Naive thymus-derived CD4-positive, alpha-beta T cell (primary cell): Measurements from ENCODE around the gene FBXO17. TPM values are rescaled to one million over a fixed set of nuclear protein-coding genes. Genes with fewer than 3 reads are reported as not detected.

ENCODE experiments used
- ATAC-seq: fragments of 150-1000 bp; cut with Tn5 transposase; 2 replicates; pipeline ENCODE4 v1.10.0; 2021; ENCODE audit warnings: mild to moderate bottlenecking, moderate library complexity
- CTCF ChIA-PET: fragments of 350-600 bp; sonication (Branson Sonifier 250); formaldehyde crosslinking; loops from one replicate; lab custom pipeline; 2021; ENCODE audit warnings: antibody characterized with exemption; lab: Charles Lee
- POLR2A ChIA-PET: fragments of 350-600 bp; sonication (Branson Sonifier 250); formaldehyde crosslinking; loops from one replicate; lab custom pipeline; 2021; ENCODE audit warnings: antibody characterized with exemption, inconsistent platforms; lab: Charles Lee
- DNase-seq, 9 donors: peaks; one replicate each; pipeline versions ENCODE4 v3.0.0 to v3.0.0-alpha.2; 2020 to 2022; ENCODE audit warnings: mixed read lengths in 1 of 9
- H3K27ac ChIP-seq: one replicate; pipeline ENCODE4 v1.7.0; 2013; ENCODE audit warnings: mild to moderate bottlenecking, low read depth, low read length, moderate library complexity
- H3K27me3 ChIP-seq, 2 donors: one replicate each; pipeline ENCODE4 v1.7.0; 2013; ENCODE audit warnings: low read length in 2 of 2, mild to moderate bottlenecking in 2 of 2, moderate library complexity in 2 of 2; ENCODE audit not compliant: control insufficient read depth in 2 of 2, insufficient read depth in 2 of 2
- H3K36me3 ChIP-seq, 3 experiments: 1 replicate in 2 of 3; 2 replicates in 1 of 3; pipeline ENCODE4 v1.7.0; 2013; ENCODE audit warnings: low read length in 3 of 3, mild to moderate bottlenecking in 3 of 3, moderate library complexity in 1 of 3; ENCODE audit not compliant: insufficient read depth in 3 of 3, control insufficient read depth in 2 of 3
- H3K4me1 ChIP-seq, 2 donors: one replicate each; pipeline ENCODE4 v1.7.0; 2013; ENCODE audit warnings: low read length in 2 of 2, mild to moderate bottlenecking in 2 of 2, moderate library complexity in 1 of 2; ENCODE audit not compliant: control insufficient read depth in 2 of 2, insufficient read depth in 2 of 2
- H3K4me3 ChIP-seq: 2 replicates; pipeline ENCODE4 v1.7.0; 2013; ENCODE audit warnings: mild to moderate bottlenecking, low read length
- H3K9me3 ChIP-seq, 3 experiments: 1 replicate in 2 of 3; 2 replicates in 1 of 3; pipeline ENCODE4 v1.7.0; 2013; ENCODE audit warnings: low read length in 3 of 3; ENCODE audit not compliant: control insufficient read depth in 2 of 3
- H3K27ac Mint-ChIP-seq, 9 donors: one replicate each; pipeline ENCODE4 v1.8.0; 2020 to 2022; ENCODE audit warnings: mixed read lengths in 9 of 9, mild to moderate bottlenecking in 8 of 9, moderate library complexity in 5 of 9, inconsistent platforms in 2 of 9
- H3K27me3 Mint-ChIP-seq, 5 donors: one replicate each; pipeline ENCODE4 v1.8.0; 2021 to 2022; ENCODE audit warnings: mixed read lengths in 5 of 5, mild to moderate bottlenecking in 1 of 5
- H3K36me3 Mint-ChIP-seq, 5 donors: one replicate each; pipeline ENCODE4 v1.8.0; 2020 to 2022; ENCODE audit warnings: mixed read lengths in 5 of 5, mild to moderate bottlenecking in 3 of 5, inconsistent platforms in 1 of 5
- H3K4me1 Mint-ChIP-seq, 7 donors: one replicate each; pipeline ENCODE4 v1.8.0; 2020 to 2022; ENCODE audit warnings: mixed read lengths in 7 of 7, mild to moderate bottlenecking in 3 of 7, inconsistent platforms in 1 of 7
- H3K4me3 Mint-ChIP-seq, 10 donors: one replicate each; pipeline ENCODE4 v1.8.0; 2020 to 2022; ENCODE audit warnings: mild to moderate bottlenecking in 10 of 10, mixed read lengths in 10 of 10, moderate library complexity in 6 of 10, inconsistent platforms in 2 of 10
- H3K9me3 Mint-ChIP-seq, 11 donors: one replicate each; pipeline ENCODE4 v1.8.0; 2020 to 2022; ENCODE audit warnings: mixed read lengths in 11 of 11, mild to moderate bottlenecking in 4 of 11, inconsistent platforms in 1 of 11, moderate library complexity in 1 of 11
- intact Hi-C, 2 donors: fragments of 100-400 bp; cut with micrococcal nuclease; formaldehyde crosslinking; loops; one replicate each; pipeline ENCODE4 v1.15.1; 2023
- polyA plus RNA-seq, 2 donors: library from polyadenylated mRNA; unstranded; fragments of 300-500 nt; fragmentation: Illumina TruSeq; gene quantifications; one replicate each; pipeline ENCODE4 v1.2.3, GENCODE V29; 2021
- total RNA-seq, 6 experiments: library from RNA in 5 of 6; stranded (reverse) in 5 of 6; gene quantifications; 1 replicate in 5 of 6; 2 replicates in 1 of 6; pipeline ENCODE4 v1.2.3 and lab custom pipeline; 2021 to 2026

FBXO17 gene
- total and polyA plus RNA-seq, 7 experiments from 2014 or later: not detected

- intact Hi-C loops: no loop called here
- ChIA-PET CTCF (interaction anchor here (0.7 kb wide), 1 partner anchor 270 kb away, joined by 3 read pairs; no protein-coding TSS in a partner anchor), POLR2A (interaction anchor here (0.6 kb wide), 1 partner anchor 18 kb away, joined by 3 read pairs; no protein-coding TSS in a partner anchor)
- no peaks in the 10 kb centered on the region for H3K9me3 ChIP-seq
- peaks cover 6 to 43% (median 7%) of the 10 kb centered on the region in 3 experiments for H3K36me3 ChIP-seq
- Mint-ChIP-seq H3K4me1 (peaks cover 6 to 25% (median 20%) of the 10 kb centered on the region in 7 donors), H3K27ac (peak overlapping the region in 5 of 9 donors; percentile 1 to 92 (median 70)), H3K4me3 (no peak overlapping the region), H3K27me3 (no peaks in the 10 kb centered on the region), H3K9me3 (no peaks in the 10 kb centered on the region), H3K36me3 (peaks cover 12 to 31% (median 17%) of the 10 kb centered on the region in 5 donors)
- H3K27me3 ChIP-seq: no peaks in the 10 kb centered on the region
- ATAC-seq: no peak
- H3K27ac ChIP-seq: no peak overlapping the region
- peaks cover 0 to 9% of the 10 kb centered on the region in 2 donors for H3K4me1 ChIP-seq
- no peak for DNase-seq
- no peak overlapping the region for H3K4me3 ChIP-seq
Measured at GRCh38 chr19:38907670-38908069, 67.9 kb downstream of the FBXO17 start.

- ChIA-PET POLR2A (interaction anchor here (0.6 kb wide), 1 partner anchor 18 kb away, joined by 3 read pairs; no protein-coding TSS in a partner anchor), CTCF (interaction anchor here (0.7 to 0.9 kb wide), 3 partner anchors 23 to 1272 kb away, joined by 3 read pairs; partner anchors contain the start of genes MRPS12 and SARS2)
- peaks cover 0 to 9% of the 10 kb centered on the region in 2 donors for H3K4me1 ChIP-seq
- DNase-seq: no peak
- H3K36me3 ChIP-seq: peaks cover 6 to 43% (median 7%) of the 10 kb centered on the region in 3 experiments
- intact Hi-C loops: no loop called here
- no peak overlapping the region for H3K4me3 ChIP-seq
- Mint-ChIP-seq H3K4me1 (peaks cover 6 to 27% (median 20%) of the 10 kb centered on the region in 7 donors), H3K27me3 (no peaks in the 10 kb centered on the region), H3K4me3 (no peak overlapping the region), H3K9me3 (no peaks in the 10 kb centered on the region), H3K36me3 (peaks cover 12 to 31% (median 17%) of the 10 kb centered on the region in 5 donors), H3K27ac (peak overlapping the region in 2 of 9 donors; percentile 47 to 92)
- H3K27ac ChIP-seq: no peak overlapping the region
- ATAC-seq: no peak
- H3K9me3 ChIP-seq: no peaks in the 10 kb centered on the region
- H3K27me3 ChIP-seq: no peaks in the 10 kb centered on the region
Measured at GRCh38 chr19:38907227-38907626, 68.3 kb downstream of the FBXO17 start.

DNA sequence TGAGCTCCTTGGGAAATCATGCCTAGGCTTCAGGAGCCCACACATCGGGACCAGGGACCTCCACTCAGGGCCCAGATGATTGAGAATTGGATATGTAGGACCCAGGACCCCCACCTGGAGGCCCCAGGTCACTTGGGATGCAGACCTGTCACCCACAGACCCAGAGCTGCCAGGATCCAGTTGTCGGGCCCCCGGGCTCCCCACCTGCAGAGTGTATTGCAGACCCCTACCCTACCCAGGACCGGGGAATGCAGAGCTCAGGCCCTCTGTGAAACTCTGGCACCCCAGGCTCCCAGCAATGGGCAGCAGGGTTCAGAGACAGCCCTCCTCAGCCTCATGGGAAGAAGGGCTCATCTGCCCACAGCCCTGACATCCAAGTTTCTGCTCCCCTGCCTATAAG lies 69.9 kb downstream of the FBXO17 start:
- no peaks in the 10 kb centered on the region for H3K9me3 ChIP-seq
- H3K36me3 ChIP-seq: peaks cover 6 to 43% (median 7%) of the 10 kb centered on the region in 3 experiments
- ChIA-PET POLR2A (interaction anchor here (0.5 to 1.2 kb wide), 2 partner anchors 55 to 444 kb away, joined by 3 to 4 read pairs; no protein-coding TSS in a partner anchor), CTCF (interaction anchor here (1.0 kb wide), 1 partner anchor 24 kb away, joined by 3 read pairs; no protein-coding TSS in a partner anchor)
- no peaks in the 10 kb centered on the region for H3K27me3 Mint-ChIP-seq
- no peak overlapping the region for H3K27ac Mint-ChIP-seq
- peaks cover 10 to 11% of the 10 kb centered on the region in 2 donors for H3K4me1 ChIP-seq
- no peak for ATAC-seq
- intact Hi-C loops: no loop called here
- H3K36me3 Mint-ChIP-seq: peaks cover 12 to 34% (median 17%) of the 10 kb centered on the region in 5 donors
- no peak overlapping the region for H3K4me3 ChIP-seq
- no peaks in the 10 kb centered on the region for H3K27me3 ChIP-seq
- no peak overlapping the region for H3K4me3 Mint-ChIP-seq
- H3K9me3 Mint-ChIP-seq: peaks cover 0 to 2% (median 0%) of the 10 kb centered on the region in 11 donors
- peaks cover 10 to 44% (median 33%) of the 10 kb centered on the region in 7 donors for H3K4me1 Mint-ChIP-seq
- no peak for DNase-seq
- H3K27ac ChIP-seq: no peak overlapping the region

DNA sequence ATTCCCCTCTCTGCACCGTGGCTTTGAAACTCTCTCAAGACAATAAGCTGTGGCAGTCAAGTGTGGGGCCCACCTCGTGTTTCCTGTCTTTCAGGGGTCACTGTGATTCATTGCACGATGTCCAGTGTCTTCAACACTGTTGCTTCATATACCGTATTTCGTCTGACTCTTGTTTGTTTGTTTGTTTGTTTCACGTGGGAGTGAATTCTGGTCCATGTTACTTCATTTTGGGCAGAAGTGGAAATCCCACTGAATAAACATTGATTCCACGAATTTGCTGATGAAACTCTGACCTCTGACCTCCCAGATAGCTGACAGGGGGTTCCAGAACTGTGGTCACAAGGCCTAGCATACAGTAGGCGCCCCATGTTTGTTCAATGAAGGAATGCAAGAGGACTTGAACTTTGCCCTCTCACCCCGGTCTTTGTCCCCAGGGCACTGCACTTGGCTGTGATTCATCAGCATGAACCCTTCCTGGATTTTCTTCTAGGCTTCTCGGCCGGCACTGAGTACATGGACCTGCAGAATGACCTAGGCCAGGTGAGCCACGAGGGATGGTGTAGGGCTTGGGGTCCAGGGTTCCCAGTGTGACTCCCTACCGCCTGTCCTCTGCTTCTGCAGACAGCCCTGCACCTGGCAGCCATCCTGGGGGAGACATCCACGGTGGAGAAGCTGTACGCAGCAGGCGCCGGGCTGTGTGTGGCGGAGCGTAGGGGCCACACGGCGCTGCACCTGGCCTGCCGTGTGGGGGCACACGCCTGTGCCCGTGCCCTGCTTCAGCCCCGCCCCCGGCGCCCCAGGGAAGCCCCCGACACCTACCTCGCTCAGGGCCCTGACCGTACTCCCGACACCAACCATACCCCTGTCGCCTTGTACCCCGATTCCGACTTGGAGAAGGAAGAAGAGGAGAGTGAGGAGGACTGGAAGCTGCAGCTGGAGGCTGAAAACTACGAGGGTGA lies 70.7 kb downstream of the FBXO17 start:
- Histone ChIP-seq H3K36me3 (peaks cover 6 to 45% (median 7%) of the 10 kb centered on the region in 3 experiments), H3K9me3 (no peaks in the 10 kb centered on the region), H3K27ac (no peak overlapping the region), H3K4me3 (no peak overlapping the region), H3K27me3 (no peaks in the 10 kb centered on the region), H3K4me1 (peaks cover 14 to 16% of the 10 kb centered on the region in 2 donors)
- Mint-ChIP-seq H3K9me3 (peaks cover 0 to 2% (median 0%) of the 10 kb centered on the region in 11 donors), H3K27me3 (no peaks in the 10 kb centered on the region), H3K36me3 (peaks cover 12 to 38% (median 17%) of the 10 kb centered on the region in 5 donors), H3K4me1 (peaks cover 16 to 50% (median 38%) of the 10 kb centered on the region in 7 donors), H3K4me3 (peak overlapping the region in 1 of 10 donors; percentile 3), H3K27ac (peak overlapping the region in 1 of 9 donors; percentile 27)
- ChIA-PET CTCF (interaction anchor here (1.0 kb wide), 1 partner anchor 25 kb away, joined by 3 read pairs; no protein-coding TSS in a partner anchor), POLR2A (interaction anchor here (0.5 kb wide), 1 partner anchor 445 kb away, joined by 3 read pairs; no protein-coding TSS in a partner anchor)
- intact Hi-C loops: no loop called here
- no peak for ATAC-seq
- DNase-seq: no peak

DNA sequence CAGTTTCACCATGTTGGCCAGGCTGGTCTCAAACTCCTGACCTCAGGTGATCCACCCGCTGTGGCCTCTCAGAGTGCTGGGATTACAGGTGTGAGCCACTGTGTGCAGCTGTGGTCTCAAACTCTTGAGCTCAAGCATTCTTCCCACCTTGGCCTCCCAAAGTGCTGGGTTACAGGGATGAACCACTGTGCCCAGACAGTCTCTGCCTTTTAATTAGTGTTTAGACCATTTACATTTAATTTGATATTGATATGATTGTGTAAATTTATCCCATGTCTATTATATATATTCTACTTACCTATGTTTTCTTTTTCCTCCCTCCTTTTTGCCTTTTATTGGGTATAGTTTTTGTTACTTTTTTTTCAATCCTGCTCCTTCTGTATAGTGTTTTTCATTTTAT lies 73.9 kb downstream of the FBXO17 start:
- intact Hi-C loops: no loop called here
- no peak overlapping the region for H3K4me3 ChIP-seq
- ATAC-seq (no peak), DNase-seq (no peak)
- no peaks in the 10 kb centered on the region for H3K27me3 Mint-ChIP-seq
- peaks cover 27 to 63% (median 47%) of the 10 kb centered on the region in 7 donors for H3K4me1 Mint-ChIP-seq
- no peaks in the 10 kb centered on the region for H3K9me3 ChIP-seq
- POLR2A ChIA-PET: interaction anchor here (2.2 kb wide), 1 partner anchor 29 kb away, joined by 12 read pairs; the partner anchor contains the start of genes MRPS12 and SARS2
- no peak overlapping the region for H3K27ac ChIP-seq
- H3K27me3 ChIP-seq: no peaks in the 10 kb centered on the region
- peaks cover 0 to 2% (median 0%) of the 10 kb centered on the region in 11 donors for H3K9me3 Mint-ChIP-seq
- peak overlapping the region in 9 of 10 donors; percentile 27 to 95 (median 57) for H3K4me3 Mint-ChIP-seq
- H3K36me3 Mint-ChIP-seq: peaks cover 5 to 29% (median 12%) of the 10 kb centered on the region in 5 donors
- CTCF ChIA-PET: no interaction called here
- peak overlapping the region in 1 of 9 donors; percentile 19 for H3K27ac Mint-ChIP-seq
- peaks cover 15 to 29% of the 10 kb centered on the region in 2 donors for H3K4me1 ChIP-seq
- peaks cover 6 to 26% (median 7%) of the 10 kb centered on the region in 3 experiments for H3K36me3 ChIP-seq

DNA sequence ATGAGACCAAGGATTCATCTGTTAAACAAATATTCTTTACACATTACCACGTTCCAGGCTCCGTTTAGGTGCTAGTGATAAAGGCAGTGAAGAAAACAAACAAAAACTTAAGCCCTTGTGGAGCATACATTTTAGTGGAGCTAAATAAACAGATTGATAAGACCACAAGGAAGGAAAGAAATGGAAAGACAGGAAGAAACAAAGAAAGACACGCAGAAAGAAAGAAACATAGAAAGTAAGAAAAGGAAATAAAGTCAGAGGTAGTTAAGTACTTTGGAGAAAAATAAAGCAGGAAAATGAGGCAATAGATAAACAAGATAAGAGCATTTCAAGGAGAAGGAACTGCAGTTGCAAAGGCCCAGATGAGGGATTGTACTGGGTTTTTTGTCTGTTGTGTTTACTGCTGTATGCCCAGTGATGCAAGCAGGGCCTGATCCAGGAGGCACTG lies 74.8 kb downstream of the FBXO17 start:
- no peak for DNase-seq
- intact Hi-C loops: no loop called here
- peaks cover 5 to 27% (median 12%) of the 10 kb centered on the region in 5 donors for H3K36me3 Mint-ChIP-seq
- CTCF ChIA-PET: interaction anchor here (0.9 to 1.9 kb wide), 3 partner anchors 29 to 252 kb away, joined by 3 to 21 read pairs (median 3); partner anchors contain the start of genes MRPS12 and SARS2
- POLR2A ChIA-PET: interaction anchor here (0.6 to 2.2 kb wide), 11 partner anchors 11 to 1596 kb away, joined by 3 to 12 read pairs (median 4); partner anchors contain the start of genes CCER2, ECH1, MRPS12 and RINL
- H3K4me3 Mint-ChIP-seq: peak overlapping the region; percentile 78 to 99 (median 95)
- Histone ChIP-seq H3K9me3 (no peaks in the 10 kb centered on the region), H3K4me3 (peak overlapping the region; percentile 74), H3K4me1 (peaks cover 15 to 29% of the 10 kb centered on the region in 2 donors), H3K27me3 (no peaks in the 10 kb centered on the region), H3K36me3 (peaks cover 4 to 21% (median 5%) of the 10 kb centered on the region in 3 experiments), H3K27ac (peak overlapping the region; percentile 97)
- no peaks in the 10 kb centered on the region for H3K27me3 Mint-ChIP-seq
- peaks cover 0 to 2% (median 0%) of the 10 kb centered on the region in 11 donors for H3K9me3 Mint-ChIP-seq
- peak overlapping the region; percentile 1 to 97 (median 86) for H3K27ac Mint-ChIP-seq
- ATAC-seq: no peak
- H3K4me1 Mint-ChIP-seq: peaks cover 27 to 64% (median 48%) of the 10 kb centered on the region in 7 donors
